Mammary epithelial cell (primary cell): ENCODE data around the gene TP73.
A peak's percentile ranks its signal among the peaks of the same experiment; 100 is the strongest.

Source experiments
- EZH2 ChIP-seq: IDR thresholded peaks from 2 replicates; pipeline ENCODE4 v1.6.1; 2012; ENCODE audit warnings: low read length, inconsistent platforms, borderline replicate concordance
- TF ChIP-seq, protein P1 (sequence below), 2 donors: IDR thresholded peaks in 1 of 2; conservative IDR thresholded peaks in 1 of 2; 2 replicates each; pipeline ENCODE4 v1.5.1; 2011 to 2012; ENCODE audit warnings: inconsistent platforms in 2 of 2, low read length in 2 of 2, mild to moderate bottlenecking in 2 of 2, control low read depth in 1 of 2, low read depth in 1 of 2; ENCODE audit not compliant: insufficient read depth in 1 of 2; ENCODE audit errors: extremely low read depth in 1 of 2

- TF ChIP-seq, protein P1, sequence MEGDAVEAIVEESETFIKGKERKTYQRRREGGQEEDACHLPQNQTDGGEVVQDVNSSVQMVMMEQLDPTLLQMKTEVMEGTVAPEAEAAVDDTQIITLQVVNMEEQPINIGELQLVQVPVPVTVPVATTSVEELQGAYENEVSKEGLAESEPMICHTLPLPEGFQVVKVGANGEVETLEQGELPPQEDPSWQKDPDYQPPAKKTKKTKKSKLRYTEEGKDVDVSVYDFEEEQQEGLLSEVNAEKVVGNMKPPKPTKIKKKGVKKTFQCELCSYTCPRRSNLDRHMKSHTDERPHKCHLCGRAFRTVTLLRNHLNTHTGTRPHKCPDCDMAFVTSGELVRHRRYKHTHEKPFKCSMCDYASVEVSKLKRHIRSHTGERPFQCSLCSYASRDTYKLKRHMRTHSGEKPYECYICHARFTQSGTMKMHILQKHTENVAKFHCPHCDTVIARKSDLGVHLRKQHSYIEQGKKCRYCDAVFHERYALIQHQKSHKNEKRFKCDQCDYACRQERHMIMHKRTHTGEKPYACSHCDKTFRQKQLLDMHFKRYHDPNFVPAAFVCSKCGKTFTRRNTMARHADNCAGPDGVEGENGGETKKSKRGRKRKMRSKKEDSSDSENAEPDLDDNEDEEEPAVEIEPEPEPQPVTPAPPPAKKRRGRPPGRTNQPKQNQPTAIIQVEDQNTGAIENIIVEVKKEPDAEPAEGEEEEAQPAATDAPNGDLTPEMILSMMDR (conservative IDR thresholded peaks at IDR 0.05 in 1 of 2, IDR thresholded peaks at IDR 0.05 in 1 of 2; ENCODE audit: extremely low read depth in 1 of 2, insufficient read depth in 1 of 2, low read depth in 1 of 2, low read length in 2 of 2), result peak; percentile 42 to 53
- no peak for TF ChIP-seq EZH2
Observed at GRCh38 chr1:3785456-3786157, 133.3 kb downstream of the TP73 start.
